ENCODE data around the gene CYB5RL. TPM values are rescaled to one million over a fixed set of nuclear protein-coding genes. Genes with fewer than 3 reads are reported as not detected.

CYB5RL gene
- total RNA-seq, 1 donor from 2014 or later = 16.0 TPM

GRCh38 chr1:54244655-54245054 is 44.8 kb upstream of the CYB5RL start:
- TF ChIP-seq CTCF (conservative IDR thresholded peaks at IDR 0.05) = no peak
- no peak overlapping the region for H3K27ac Mint-ChIP-seq (ENCODE audit: unreplicated experiment)
- H3K36me3 Mint-ChIP-seq (ENCODE audit: low read depth) = peaks cover 8% of the 10 kb centered on the region

GRCh38 chr1:54243022-54243421 is 43.2 kb upstream of the CYB5RL start:
- Mint-ChIP-seq H3K36me3 (ENCODE audit: low read depth) (peaks cover 10% of the 10 kb centered on the region), H3K27me3 (ENCODE audit: low read depth) (no peaks in the 10 kb centered on the region), H3K4me1 (peaks cover 5% of the 10 kb centered on the region), H3K27ac (ENCODE audit: unreplicated experiment) (peak overlapping the region; percentile 92), H3K9me3 (no peaks in the 10 kb centered on the region), H3K4me3 (no peak overlapping the region)
- no peak for DNase-seq (ENCODE audit: low read depth, low spot score)
- no peak for TF ChIP-seq CTCF (conservative IDR thresholded peaks at IDR 0.05)

More at GRCh38 chr1:54244655-54245054, 44.8 kb upstream of the CYB5RL start:
- DNase-seq (ENCODE audit: low read depth, low spot score) = no peak
- Mint-ChIP-seq H3K4me3 (peak overlapping the region; percentile 17), H3K4me1 (peaks cover 5% of the 10 kb centered on the region), H3K9me3 (no peaks in the 10 kb centered on the region), H3K27me3 (ENCODE audit: low read depth) (no peaks in the 10 kb centered on the region)

GRCh38 chr1:54241364-54241763 is 41.5 kb upstream of the CYB5RL start:
- no peaks in the 10 kb centered on the region for H3K27me3 Mint-ChIP-seq (ENCODE audit: low read depth)
- H3K27ac Mint-ChIP-seq (ENCODE audit: unreplicated experiment) = no peak overlapping the region
- H3K36me3 Mint-ChIP-seq (ENCODE audit: low read depth) = peaks cover 18% of the 10 kb centered on the region
- no peak overlapping the region for H3K4me3 Mint-ChIP-seq
- TF ChIP-seq CTCF (conservative IDR thresholded peaks at IDR 0.05) = no peak
- no peaks in the 10 kb centered on the region for H3K9me3 Mint-ChIP-seq
- peaks cover 5% of the 10 kb centered on the region for H3K4me1 Mint-ChIP-seq
- no peak for DNase-seq (ENCODE audit: low read depth, low spot score)

- no peak overlapping the region for H3K4me3 Mint-ChIP-seq
- DNase-seq (ENCODE audit: low read depth, low spot score) = no peak
- no peak overlapping the region for H3K27ac Mint-ChIP-seq (ENCODE audit: unreplicated experiment)
- no peaks in the 10 kb centered on the region for H3K27me3 Mint-ChIP-seq (ENCODE audit: low read depth)
- H3K36me3 Mint-ChIP-seq (ENCODE audit: low read depth) = peaks cover 18% of the 10 kb centered on the region
- peaks cover 5% of the 10 kb centered on the region for H3K4me1 Mint-ChIP-seq
- TF ChIP-seq CTCF (conservative IDR thresholded peaks at IDR 0.05) = no peak
- no peaks in the 10 kb centered on the region for H3K9me3 Mint-ChIP-seq
Observed at GRCh38 chr1:54240741-54241335, 41.0 kb upstream of the CYB5RL start.

GRCh38 chr1:54239631-54240031 is 39.8 kb upstream of the CYB5RL start:
- Mint-ChIP-seq H3K9me3 (no peaks in the 10 kb centered on the region), H3K4me3 (no peak overlapping the region), H3K36me3 (ENCODE audit: low read depth) (peaks cover 20% of the 10 kb centered on the region), H3K27me3 (ENCODE audit: low read depth) (no peaks in the 10 kb centered on the region), H3K4me1 (peaks cover 5% of the 10 kb centered on the region), H3K27ac (ENCODE audit: unreplicated experiment) (no peak overlapping the region)
- no peak for TF ChIP-seq CTCF (conservative IDR thresholded peaks at IDR 0.05)
- no peak for DNase-seq (ENCODE audit: low read depth, low spot score)
